HG03025 (cell line): ENCODE results near the gene ABHD16B.
"Not testable (repeated sequence)": the region's sequence is repeated elsewhere in the genome, so short reads cannot be mapped to it uniquely, and the experiment has no call there.

Source experiments
- ATAC-seq: cut with Tn5 transposase; IDR thresholded peaks from one replicate; pipeline ENCODE4 v1.9.1; 2021; ENCODE audit warnings: mild to moderate bottlenecking, moderate library complexity; ENCODE audit not compliant: unreplicated experiment, low FRiP score

ABHD16B gene

DNA sequence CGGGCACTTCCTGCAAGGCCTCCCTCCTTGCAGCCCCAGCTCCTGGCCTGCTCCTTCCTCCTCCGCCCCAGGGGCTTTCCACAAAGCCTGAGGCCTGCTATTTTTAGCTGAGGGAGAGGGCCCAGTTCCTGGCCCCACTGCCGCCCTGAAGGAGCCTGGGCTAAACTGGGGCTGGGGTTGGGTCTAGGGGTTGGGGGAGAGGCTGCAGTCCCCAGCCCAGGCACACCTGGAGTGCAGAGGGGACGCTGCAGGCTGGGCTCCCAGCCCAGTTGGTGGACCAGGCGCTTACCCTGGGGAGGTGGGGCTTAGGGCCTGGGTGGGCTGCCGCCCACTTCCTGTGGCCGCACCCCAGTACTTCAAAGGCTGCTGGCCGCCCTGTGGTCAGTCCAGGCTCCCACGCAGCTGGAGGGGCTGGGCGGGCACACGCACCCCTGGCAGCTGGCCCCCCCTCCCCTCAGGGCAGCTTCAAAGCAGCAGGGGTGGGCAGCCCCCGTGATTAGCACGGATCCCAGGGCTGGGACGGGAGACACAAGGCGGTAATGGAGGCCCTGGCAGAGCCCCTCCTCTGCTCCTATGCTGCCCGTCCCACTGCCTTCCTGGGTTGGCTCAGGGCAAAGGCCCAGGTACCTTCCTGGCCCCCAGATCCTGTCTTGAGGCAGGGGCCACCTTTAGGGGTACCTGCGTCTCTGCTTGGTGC is 7.1 kb upstream of the ABHD16B start:
- no peak for ATAC-seq

DNA sequence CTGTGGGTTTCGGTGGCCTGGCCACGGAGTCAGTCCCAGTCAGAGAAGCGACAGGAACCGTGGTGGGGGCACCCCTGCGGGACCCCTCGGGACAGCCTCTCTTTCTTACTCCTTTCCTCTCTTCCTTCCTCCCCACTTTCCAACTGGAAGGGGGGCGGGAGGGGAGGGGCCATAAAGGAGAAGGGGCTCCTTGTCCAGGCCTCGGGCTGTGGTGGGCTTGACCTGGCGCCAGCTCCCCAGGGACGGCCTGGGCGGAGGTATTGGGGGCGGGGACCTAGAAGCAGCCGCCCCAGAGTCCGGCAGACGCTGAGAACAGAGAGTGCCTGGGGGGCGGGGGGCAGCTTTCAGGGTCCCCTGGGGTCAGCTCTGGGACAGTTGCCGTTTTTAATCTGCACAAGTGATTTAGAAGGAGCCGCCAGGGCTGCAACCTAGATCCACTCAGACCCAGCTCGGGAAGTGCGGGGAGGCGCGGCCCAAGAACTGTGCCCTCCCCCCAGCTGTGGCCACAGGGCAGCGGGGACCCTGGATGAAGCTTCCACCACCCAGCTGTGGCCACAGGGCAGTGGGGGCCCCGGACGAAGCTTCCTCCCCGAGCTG is 6.4 kb upstream of the ABHD16B start:
- ATAC-seq, result no peak

DNA sequence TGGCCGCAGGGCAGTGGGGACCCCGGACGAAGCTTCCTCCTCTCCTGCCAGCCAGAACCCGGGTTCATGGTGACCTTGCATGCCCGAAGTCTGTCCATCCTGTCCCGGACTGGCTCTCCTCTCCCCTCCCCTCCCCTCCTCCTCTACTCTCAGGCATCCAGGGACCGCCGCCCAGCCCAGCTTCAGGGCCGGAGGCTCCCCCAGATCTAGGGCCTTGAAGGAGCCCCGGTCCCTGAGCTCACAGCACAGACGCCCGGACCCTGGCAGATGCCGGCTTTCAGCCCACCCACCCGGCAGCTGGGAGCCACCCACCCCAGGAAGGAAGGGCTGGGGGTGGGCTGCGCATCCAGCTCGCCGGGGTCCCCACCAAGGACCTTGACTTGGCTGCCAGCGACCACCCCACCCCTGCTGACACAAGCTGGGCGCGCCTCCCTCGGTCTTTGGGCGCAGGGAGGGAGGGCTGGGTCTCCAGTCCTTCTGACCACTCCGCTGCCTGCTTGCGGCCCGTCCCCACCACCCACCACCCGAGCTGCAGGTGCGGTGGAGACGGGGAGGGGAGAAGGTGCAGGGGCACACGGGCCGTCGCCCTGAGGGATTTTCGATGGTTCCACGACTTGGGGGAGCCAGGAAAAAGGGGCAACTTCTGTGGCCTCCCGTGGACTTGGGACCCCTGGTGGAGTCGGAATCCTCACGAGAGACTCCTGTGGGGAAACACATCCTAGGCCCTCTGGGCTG is 5.8 kb upstream of the ABHD16B start:
- ATAC-seq, result no peak

DNA sequence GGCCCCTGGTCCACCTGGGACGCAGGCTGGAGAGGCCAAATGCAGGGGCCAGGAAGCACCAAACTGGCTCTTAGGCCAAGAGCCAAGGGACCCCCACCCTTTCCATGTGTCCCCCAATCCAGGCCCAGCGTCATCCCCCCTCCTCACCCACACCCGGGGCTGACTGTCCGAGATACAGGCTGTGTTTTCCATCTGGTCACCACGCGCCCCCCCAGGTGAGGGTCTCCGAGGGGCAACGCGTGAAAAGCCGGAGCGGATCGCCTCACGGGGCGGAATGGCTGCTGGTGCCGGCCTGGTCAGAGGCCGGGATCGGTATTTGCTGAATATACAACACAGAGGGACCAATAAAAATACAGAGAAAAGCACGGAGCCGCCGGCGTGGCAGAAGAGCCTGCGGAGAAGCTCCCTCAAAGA is 5.2 kb upstream of the ABHD16B start:
- no peak for ATAC-seq

DNA sequence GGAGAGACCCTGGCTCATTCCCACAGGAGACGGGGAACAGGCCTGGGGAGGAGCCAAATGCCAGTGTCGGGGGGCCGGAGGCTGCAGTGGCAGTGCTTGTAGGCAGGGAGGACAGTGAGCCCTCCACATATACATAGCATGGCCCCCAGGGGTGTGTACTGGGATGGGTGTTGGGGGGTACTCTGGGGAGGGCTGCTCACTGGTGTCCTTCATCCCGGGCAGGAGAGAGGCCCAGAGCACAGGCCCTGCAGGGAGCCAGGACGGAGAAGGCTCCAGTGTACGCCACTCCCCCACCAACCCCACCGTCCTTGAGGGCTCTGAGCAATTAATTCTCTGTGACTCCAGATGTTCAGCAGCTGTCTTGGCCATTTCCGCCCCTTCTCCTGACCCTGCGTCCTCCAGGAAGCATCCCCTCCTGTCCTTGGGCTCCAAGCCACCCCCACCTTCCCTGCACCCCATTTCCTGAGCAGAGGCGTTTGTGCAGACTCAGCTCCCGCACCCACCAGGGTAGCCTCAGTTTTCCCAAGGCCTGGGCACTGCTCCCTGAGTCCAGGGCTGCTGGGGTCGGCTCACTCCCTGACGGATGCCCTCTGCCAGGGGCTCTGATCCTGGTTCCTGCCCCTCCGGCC is 3.4 kb upstream of the ABHD16B start:
- no peak for ATAC-seq

DNA sequence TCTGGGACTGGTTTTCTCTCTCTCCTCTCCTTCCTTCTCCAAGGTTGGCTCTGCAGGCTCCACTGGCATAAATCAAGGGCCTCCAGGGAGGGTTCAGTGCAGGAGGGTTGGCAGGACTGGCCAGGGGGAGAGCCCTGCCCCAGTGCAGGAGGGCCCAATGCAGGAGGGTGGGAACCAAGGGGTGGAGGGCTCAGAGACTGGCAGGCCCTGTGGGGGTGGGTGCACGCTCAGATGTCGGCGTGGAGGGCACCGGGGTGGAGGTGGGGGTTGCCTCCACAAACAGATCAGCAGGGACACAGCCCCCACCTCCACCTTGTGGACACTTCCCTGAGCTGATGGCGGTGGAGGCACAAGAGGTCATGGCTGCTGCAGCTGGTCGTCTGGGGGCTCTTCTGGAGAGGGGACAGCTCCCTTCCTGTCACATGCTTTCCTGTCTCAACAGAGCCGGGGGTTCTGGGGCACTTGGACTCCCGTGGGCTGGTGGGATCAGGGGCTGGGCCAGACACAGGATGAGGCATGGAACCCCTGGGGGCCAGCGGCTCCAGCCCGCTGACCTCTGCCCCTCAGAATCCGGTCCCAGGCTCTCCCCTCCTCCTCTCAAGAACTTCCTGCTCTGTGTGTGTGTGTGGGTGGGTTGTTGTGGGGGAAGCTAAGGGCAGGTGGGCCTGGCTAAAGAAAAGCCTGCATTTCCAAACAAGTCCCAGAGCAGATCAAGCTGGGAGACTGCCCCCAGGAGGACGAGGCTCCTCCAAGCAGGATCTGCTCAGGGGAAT is 2.7 kb upstream of the ABHD16B start:
- no peak for ATAC-seq

DNA sequence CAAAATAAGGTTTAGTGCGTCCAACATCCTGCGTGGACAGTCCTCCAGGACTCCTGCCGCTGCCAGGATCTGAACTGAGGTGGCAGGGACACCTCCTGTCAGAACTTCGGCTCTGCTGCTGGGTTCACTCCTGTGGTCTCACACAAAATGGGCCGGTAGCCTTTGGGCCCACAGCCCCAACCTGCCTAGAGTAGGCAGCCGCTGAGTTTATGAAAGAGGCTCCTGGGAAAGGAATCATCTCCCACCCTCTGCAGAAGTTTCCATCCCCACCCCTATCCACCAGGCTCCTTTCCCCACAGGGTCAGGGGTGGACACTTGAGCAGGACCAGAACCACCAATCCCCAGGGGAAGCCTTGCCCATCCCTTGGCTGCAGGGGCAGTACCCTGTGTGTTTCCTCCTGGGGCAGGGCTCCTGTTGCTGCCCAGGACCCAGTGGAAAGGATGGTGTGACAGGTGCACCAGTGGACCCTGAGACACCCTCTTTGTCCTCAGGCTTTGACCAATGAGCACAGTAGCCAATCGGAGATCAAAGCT is 2.1 kb upstream of the ABHD16B start:
- ATAC-seq, result no peak

DNA sequence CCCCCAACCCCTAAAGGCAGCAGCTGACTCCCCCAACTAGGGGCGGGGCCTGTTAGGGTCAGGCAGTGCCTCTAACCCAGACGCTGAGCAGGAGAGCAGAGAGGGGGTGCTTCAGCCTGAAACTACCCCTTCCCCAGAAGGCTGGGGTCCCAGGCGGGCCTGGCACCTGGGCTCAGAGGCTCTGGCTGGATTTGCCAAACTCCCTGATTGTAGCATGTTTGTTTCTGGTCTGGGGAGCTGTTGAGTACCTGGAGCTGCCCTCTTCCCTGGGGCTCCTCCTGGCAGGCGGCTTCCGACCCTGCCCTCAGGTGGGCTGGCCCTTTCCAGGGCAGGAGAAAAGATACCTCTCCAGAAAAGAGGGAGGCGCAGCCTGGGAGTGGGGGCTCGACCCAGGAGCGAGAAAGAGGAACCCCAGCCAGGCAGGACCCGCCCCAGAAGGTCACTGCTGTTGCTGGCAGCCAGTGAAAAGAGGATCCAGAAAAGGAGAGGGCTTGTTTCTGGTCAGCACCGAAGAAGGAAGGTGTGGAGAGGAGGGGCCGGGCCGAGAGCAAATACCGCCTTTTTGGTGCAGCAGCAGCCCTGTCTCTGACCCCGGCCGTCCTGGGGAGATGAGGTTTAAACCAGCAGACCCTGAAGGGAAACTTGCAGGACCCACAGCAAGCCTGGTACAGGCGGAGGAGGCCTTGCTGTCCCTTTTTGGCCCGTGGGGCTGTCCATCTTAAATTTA is 810 bp upstream of the ABHD16B start:
- no peak for ATAC-seq

DNA sequence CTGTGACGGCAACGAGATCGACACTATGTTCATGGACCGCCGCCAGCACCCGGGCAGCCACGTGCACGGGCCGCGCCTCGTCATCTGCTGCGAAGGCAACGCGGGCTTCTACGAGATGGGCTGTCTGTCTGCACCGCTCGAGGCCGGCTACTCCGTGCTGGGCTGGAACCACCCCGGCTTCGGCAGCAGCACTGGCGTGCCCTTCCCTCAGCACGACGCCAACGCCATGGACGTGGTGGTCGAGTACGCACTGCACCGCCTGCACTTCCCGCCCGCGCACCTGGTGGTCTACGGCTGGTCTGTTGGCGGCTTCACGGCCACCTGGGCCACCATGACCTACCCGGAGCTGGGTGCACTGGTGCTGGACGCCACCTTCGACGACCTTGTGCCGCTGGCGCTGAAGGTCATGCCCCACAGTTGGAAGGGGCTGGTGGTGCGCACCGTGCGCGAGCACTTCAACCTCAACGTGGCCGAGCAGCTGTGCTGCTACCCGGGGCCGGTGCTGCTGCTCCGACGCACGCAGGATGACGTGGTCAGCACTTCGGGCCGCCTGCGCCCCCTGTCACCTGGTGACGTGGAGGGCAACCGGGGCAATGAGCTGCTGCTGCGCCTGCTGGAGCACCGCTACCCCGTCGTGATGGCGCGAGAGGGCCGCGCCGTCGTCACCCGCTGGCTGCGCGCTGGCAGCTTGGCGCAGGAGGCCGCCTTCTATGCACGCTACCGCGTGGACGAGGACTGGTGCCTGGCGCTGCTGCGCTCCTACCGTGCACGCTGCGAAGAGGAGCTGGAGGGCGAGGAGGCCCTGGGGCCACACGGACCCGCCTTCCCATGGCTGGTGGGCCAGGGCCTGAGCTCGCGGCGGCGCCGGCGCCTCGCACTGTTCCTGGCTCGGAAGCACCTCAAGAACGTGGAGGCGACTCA is 943 bp downstream of the ABHD16B start:
- ATAC-seq, result no peak

DNA sequence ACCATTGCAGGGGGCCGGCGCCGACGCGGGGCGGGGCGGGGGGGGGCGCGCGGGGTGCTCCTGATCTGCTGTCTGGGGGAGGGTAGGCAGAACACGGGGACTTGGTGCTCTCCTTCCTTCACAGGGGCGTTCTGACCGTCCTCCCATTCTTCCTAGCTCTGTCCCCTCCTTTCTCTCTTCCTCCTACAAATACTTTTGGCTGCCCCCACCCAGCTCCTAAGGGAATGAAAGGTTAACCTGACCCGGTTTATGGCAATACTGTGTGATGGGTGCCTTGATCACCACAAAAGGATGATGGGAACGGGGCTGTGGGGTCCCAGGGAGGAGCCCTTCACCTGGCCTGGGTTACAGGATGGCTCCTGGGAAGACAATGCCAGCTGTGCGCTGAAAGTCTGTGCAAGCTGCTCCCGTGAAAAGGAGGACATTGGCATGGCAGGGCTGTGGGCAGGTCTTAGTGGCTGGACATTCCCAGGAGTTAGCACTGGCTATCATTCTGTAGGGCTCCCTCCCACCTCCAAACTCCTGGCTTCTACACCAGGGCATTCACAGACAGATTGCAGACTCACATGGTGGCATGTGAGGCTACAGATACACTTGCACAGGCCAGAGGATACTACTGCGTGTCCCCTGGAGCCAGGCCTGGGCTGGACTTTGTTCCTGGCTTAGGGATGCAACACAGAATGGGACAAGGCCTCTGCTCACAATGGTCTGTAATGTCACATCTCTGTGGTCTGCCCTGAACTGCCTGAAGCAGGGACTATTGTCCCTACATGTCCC is 1.9 kb downstream of the ABHD16B start:
- no peak for ATAC-seq

DNA sequence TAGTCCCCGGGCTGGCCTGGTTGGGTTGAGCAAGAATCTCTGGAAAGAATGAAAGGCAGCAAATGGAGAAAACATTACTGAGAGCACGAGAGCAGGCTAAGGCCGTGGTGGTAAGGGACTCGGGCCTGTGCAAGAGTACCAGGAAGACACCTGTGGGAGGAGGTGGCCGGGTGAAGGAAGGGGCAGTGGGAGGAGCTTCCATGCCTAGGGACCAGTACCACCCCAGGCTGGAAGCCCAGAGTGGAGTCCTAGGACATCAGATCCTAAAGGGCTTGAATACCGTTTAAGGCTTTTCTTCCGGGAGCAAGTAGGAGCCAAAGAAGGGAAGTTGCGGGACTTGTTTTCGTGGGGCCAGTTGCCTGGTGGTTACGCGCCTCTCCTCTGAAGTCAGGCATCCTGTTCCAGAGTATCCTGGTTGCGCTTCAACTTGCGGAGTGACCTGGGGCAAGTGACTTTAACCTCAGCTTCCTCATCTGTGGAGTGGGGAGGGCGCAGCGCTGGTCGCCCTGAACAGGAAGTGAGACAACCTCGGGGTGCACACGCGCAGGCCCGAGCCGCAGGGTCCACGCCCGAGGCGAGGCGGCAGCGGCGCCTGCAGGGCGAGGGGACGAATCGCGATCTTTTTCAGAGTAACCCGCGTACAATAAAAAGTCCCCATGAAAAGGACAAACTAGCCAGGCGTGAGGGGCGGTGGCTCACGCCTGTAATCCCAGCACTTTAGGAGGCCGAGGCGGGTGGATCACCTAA is 2.7 kb downstream of the ABHD16B start:
- peak; percentile 45 for ATAC-seq

DNA sequence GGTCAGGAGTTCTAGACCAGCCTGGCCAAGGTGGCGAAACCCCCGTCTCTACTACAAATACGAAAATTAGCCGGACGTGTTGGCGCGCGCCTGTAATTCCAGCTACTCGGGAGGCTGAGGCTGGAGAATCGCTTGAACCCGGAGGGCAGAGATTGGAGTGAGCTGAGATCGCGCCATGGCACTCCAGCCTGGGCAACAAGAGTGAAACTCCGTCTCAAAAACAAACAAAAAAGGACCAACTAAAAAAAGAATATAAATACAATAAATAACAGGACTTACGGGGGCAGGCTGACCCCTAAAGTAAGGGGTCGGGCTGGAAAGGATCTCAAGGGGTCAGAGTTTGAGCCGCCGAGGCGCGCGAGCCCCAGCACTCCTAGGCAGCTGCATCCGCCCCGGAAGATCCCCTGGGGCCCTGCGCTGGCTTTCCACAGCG is 3.3 kb downstream of the ABHD16B start:
- peak; percentile 15 for ATAC-seq

DNA sequence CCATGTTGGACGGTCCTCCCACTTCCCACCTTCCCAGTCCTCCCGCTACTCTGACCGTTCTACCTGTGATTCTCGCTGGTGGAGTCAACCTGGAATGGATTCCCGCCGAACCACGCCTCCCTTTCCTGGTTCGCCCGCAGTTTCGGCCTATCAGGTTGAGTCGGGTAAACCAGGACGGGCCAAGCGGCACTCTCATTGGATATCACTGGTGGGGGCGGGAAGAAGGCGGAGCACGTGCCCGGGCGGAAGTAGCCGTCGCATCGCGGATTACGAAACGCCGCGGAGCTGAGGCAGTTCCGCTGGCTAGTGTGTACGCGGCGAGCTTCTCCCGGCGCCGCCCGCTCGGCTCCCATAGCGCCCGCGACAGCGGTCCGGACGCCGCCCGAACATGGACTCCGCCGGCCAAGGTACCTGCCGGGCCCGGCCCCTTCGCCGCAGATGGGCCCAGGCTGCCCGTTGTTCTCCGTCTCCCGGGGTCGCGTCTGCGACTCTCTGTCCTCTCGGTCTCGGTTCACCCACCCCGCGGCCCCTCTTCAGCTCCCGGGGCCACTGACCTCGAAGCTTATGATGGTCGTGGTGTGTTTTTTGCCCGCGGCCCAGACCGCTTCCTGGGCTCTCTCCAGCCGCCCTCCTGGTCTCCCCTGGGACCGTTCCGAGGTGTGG is 3.8 kb downstream of the ABHD16B start, which contains the start of gene TPD52L2:
TPD52L2 (plus strand) TSS at position 293 of the 663 bp plus-strand sequence; CDS start at position 389, 96 bp downstream.
- peak; percentile 55 for ATAC-seq

DNA sequence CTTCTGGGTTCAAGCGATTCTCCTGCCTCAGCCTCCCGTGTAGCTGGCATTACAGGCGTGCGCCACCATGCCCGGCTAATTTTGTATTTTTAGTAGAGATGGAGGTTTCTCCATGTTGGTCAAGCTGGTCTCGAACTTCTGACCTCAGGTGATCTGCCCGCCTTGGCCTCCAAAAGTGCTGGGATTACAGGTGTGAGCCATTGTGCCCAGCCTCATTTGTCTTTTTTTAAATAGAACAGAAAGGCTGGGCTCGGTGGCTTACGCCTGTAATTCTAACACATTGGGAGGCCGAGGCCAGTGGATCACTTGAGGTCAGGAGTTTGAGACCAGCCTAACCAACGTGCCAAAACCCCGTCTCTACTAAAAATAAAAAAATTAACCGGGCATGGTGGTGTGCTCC is 5.7 kb downstream of the ABHD16B start:
- ATAC-seq, result not testable (repeated sequence)

DNA sequence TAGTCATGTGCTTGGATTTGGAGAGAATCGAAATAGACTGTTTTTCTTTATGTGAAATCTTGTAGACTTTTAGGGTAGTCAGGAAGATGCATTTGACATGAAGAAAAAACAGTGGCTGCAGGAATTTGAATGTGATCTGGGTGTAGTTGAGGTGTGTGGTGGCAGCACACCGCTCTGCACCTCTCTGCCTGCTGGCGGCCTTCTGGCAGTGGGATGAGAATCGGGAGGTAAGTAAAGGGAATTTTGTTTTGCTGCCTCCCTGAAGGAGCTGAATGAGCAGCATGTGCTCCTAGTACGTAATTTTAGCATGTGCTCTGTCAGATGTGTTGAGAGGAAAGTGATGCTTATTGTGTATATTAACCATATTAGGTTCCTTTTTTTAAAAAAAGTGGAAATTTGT is 7.0 kb downstream of the ABHD16B start:
- no peak for ATAC-seq

DNA sequence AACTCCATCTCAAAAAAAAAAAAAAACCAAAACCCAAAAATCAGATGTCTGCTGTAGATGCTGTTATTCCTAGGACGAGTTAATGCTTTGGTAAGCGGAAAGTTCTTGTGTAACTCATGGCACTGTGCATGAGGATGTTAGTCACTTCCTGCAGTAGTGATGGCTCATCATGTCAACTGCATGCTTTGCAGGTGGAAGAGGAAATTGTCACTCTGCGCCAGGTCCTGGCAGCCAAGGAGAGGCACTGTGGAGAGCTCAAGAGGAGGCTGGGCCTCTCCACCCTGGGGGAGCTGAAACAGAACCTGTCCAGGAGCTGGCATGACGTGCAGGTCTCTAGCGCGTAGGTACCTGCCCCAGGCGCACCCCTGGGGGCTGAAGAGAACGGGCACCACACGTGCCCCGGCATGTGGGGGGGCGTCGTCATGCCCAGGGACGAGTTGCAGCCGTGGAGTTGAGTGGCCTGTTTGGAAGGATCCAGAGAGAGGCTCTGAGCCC is 12.2 kb downstream of the ABHD16B start:
- no peak for ATAC-seq
